PC-9 (cell line): ENCODE results near the gene CXorf65. TPM values are rescaled to one million over a fixed set of nuclear protein-coding genes. Genes with fewer than 3 reads are reported as not detected.

Experiments used
- BruUV-seq: library from RNA; stranded (reverse); fragments of 400-500 nt; replicated peaks from 2 replicates; lab custom pipeline; 2021; lab: Mats Ljungman, UMichigan
- CTCF ChIA-PET: fragments of 300-600 bp; sonication (Branson Sonifier 250); formaldehyde crosslinking; loops from one replicate; lab custom pipeline; 2022; ENCODE audit warnings: antibody characterized with exemption; lab: Charles Lee
- POLR2A ChIA-PET: fragments of 300-600 bp; sonication (Branson Sonifier 250); formaldehyde crosslinking; loops from one replicate; lab custom pipeline; 2022; ENCODE audit warnings: antibody characterized with exemption; ENCODE audit not compliant: unreplicated experiment; lab: Charles Lee
- DNase-seq, 2 experiments: peaks; one replicate each; pipeline versions ENCODE4 v3.0.0 to v3.0.0-alpha.2; 2015 to 2022; ENCODE audit warnings: mixed read lengths in 1 of 2
- H2AFZ ChIP-seq: fragments of 200-600 bp; sonication (generic); 2 replicates; pipeline ENCODE4 v1.8.1; 2017; ENCODE audit warnings: antibody characterized with exemption
- H3F3A ChIP-seq: fragments of 200-600 bp; sonication (generic); 2 replicates; pipeline ENCODE4 v1.8.1; 2017; ENCODE audit warnings: antibody characterized with exemption, mild to moderate bottlenecking, low read depth; ENCODE audit not compliant: insufficient read depth
- H3K27ac ChIP-seq: fragments of 200-600 bp; sonication (generic); 2 replicates; pipeline ENCODE4 v1.6.1; 2016; ENCODE audit warnings: mixed run types
- H3K27me3 ChIP-seq: fragments of 200-600 bp; sonication (generic); 2 replicates; pipeline ENCODE4 v1.6.1; 2016; ENCODE audit warnings: low read depth, mixed run types; ENCODE audit not compliant: insufficient read depth
- H3K36me3 ChIP-seq: fragments of 200-600 bp; sonication (generic); 2 replicates; pipeline ENCODE4 v1.6.1; 2016; ENCODE audit warnings: low read depth, mixed run types
- H3K4me1 ChIP-seq: fragments of 200-600 bp; sonication (generic); replicated peaks from 2 replicates; pipeline ENCODE4 v1.6.1; 2016; ENCODE audit warnings: mixed run types; ENCODE audit not compliant: insufficient read depth
- H3K4me2 ChIP-seq: fragments of 200-600 bp; sonication (generic); 2 replicates; pipeline ENCODE4 v1.6.1; 2017; ENCODE audit warnings: mixed run types
- H3K4me3 ChIP-seq: fragments of 200-600 bp; sonication (generic); 2 replicates; pipeline ENCODE4 v1.6.1; 2016; ENCODE audit warnings: mixed run types
- H3K79me2 ChIP-seq: fragments of 200-600 bp; sonication (generic); 2 replicates; pipeline ENCODE4 v1.6.1; 2017; ENCODE audit warnings: low read depth, mixed run types
- H3K9me2 ChIP-seq: fragments of 200-600 bp; sonication (generic); 2 replicates; pipeline ENCODE4 v1.8.1; 2017; ENCODE audit warnings: mild to moderate bottlenecking; ENCODE audit not compliant: insufficient read depth
- H3K9me3 ChIP-seq: fragments of 200-600 bp; sonication (generic); 2 replicates; pipeline ENCODE4 v1.8.1; 2016; ENCODE audit warnings: low read depth; ENCODE audit not compliant: insufficient read depth
- H4K20me1 ChIP-seq: fragments of 200-600 bp; sonication (generic); 2 replicates; pipeline ENCODE4 v1.8.1; 2017; ENCODE audit not compliant: insufficient read depth
- EZH2 ChIP-seq: fragments of 200-600 bp; sonication (generic); IDR thresholded peaks from 2 replicates; pipeline ENCODE4 v1.8.0; 2017; ENCODE audit warnings: antibody characterized with exemption, low read depth
- intact Hi-C: fragments of 100-400 bp; cut with micrococcal nuclease; formaldehyde crosslinking; loops from one replicate; pipeline ENCODE4 v1.10.0; 2022; ENCODE audit not compliant: unreplicated experiment
- total RNA-seq: library from RNA; stranded (reverse); gene quantifications from 2 replicates; pipeline ENCODE4 v1.2.3, GENCODE V29; 2021
- TF ChIP-seq, protein P1 (sequence below): fragments of 200-600 bp; sonication (generic); conservative IDR thresholded peaks from 2 replicates; pipeline ENCODE4 v1.6.1; 2017; ENCODE audit warnings: mixed run types, antibody characterized with exemption, mild to moderate bottlenecking, moderate library complexity

CXorf65 gene
- total RNA-seq, 1 experiment from 2014 or later: not detected

DNA sequence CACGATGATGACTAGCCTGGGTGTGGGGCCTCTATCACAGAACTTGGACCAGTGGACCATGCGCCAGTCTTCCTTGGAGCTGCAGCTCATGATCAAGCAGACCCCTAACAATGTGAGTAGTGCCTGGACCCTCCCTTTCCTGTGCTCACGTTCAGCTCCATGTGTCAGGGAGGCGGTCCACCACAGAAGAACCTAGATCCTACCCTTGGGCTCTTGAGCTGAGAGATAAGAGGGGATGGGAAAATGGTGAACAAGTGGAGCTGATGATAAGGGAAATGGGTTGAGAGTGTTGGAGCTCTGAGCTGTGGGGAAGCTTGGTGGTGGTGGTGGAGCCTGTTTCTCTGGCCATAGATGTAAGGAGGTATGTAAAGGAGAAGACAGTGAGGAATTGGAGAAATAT lies 25.0 kb upstream of the CXorf65 start:
- Histone ChIP-seq H3K4me3 (no peak overlapping the region), H3K27ac (no peak overlapping the region), H3K79me2 (no peaks in the 10 kb centered on the region), H3K27me3 (no peaks in the 10 kb centered on the region), H4K20me1 (no peaks in the 10 kb centered on the region), H3K9me3 (no peaks in the 10 kb centered on the region), H2AFZ (no peak overlapping the region), H3F3A (no peaks in the 10 kb centered on the region), H3K4me1 (no peaks in the 10 kb centered on the region), H3K36me3 (0 out of 2 replicates have a peak, but pooled peaks cover 4% of the 10 kb centered on the region), H3K9me2 (no peaks in the 10 kb centered on the region), H3K4me2 (no peak overlapping the region)
- POLR2A ChIA-PET: no interaction called here
- DNase-seq: no peak
- intact Hi-C loops: no loop called here
- no TSS peak for BruUV-seq
- CTCF ChIA-PET: no interaction called here
- no peak for TF ChIP-seq EZH2
- TF ChIP-seq, protein P1, sequence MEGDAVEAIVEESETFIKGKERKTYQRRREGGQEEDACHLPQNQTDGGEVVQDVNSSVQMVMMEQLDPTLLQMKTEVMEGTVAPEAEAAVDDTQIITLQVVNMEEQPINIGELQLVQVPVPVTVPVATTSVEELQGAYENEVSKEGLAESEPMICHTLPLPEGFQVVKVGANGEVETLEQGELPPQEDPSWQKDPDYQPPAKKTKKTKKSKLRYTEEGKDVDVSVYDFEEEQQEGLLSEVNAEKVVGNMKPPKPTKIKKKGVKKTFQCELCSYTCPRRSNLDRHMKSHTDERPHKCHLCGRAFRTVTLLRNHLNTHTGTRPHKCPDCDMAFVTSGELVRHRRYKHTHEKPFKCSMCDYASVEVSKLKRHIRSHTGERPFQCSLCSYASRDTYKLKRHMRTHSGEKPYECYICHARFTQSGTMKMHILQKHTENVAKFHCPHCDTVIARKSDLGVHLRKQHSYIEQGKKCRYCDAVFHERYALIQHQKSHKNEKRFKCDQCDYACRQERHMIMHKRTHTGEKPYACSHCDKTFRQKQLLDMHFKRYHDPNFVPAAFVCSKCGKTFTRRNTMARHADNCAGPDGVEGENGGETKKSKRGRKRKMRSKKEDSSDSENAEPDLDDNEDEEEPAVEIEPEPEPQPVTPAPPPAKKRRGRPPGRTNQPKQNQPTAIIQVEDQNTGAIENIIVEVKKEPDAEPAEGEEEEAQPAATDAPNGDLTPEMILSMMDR: no peak

DNA sequence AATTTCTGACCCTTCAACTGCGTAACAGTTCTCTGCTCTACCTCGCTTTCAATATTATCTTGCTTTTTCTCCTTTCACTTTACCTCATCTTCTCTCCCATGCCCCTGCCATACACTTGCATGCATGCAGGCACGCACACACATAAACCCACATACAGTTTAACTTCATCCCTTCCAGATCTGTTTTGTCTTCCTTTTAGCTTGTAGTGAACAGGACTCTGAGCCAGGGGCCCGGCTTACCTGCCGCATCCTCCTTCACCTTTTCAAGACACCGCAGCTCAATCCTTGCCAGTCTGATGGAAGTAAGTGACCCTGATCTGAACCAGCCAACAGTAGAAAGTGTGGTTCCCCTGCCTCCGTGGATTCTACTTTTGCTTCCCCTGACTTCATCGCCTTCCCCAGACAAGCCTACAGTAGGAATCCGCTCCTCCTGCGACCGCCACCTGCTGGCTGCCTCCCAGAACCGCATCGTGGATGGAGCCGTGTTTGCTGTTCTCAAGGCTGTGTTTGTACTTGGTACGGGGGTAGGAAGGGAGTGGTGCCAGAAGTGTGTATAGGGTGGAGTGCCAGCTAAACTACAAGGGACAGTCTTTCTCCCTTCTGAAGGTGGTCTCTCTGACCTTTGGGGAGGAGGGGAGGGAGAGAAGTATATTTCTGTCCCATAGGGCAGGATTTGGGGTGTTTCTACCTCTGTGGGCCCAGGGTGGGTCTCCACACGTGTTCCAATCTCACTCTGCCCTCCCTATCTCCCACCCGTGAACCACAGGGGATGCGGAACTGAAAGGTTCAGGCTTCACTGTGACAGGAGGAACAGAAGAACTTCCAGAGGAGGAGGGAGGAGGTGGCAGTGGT lies 22.6 kb upstream of the CXorf65 start:
- no peaks in the 10 kb centered on the region for H3K27me3 ChIP-seq
- no peaks in the 10 kb centered on the region for H3K9me3 ChIP-seq
- TF ChIP-seq, protein P1: peak; percentile 84
- TF ChIP-seq EZH2: no peak
- H3F3A ChIP-seq: no peaks in the 10 kb centered on the region
- H3K27ac ChIP-seq: no peak overlapping the region
- no peak overlapping the region for H3K4me3 ChIP-seq
- H2AFZ ChIP-seq: no peak overlapping the region
- intact Hi-C loops: no loop called here
- peak; percentile 45 to 49 for DNase-seq
- no peak overlapping the region for H3K4me2 ChIP-seq
- H4K20me1 ChIP-seq: no peaks in the 10 kb centered on the region
- no peaks in the 10 kb centered on the region for H3K79me2 ChIP-seq
- H3K9me2 ChIP-seq: no peaks in the 10 kb centered on the region
- H3K36me3 ChIP-seq: 0 out of 2 replicates have a peak, but pooled peaks cover 4% of the 10 kb centered on the region
- BruUV-seq: no TSS peak
- ChIA-PET POLR2A (no interaction called here), CTCF (no interaction called here)
- H3K4me1 ChIP-seq: no peaks in the 10 kb centered on the region

DNA sequence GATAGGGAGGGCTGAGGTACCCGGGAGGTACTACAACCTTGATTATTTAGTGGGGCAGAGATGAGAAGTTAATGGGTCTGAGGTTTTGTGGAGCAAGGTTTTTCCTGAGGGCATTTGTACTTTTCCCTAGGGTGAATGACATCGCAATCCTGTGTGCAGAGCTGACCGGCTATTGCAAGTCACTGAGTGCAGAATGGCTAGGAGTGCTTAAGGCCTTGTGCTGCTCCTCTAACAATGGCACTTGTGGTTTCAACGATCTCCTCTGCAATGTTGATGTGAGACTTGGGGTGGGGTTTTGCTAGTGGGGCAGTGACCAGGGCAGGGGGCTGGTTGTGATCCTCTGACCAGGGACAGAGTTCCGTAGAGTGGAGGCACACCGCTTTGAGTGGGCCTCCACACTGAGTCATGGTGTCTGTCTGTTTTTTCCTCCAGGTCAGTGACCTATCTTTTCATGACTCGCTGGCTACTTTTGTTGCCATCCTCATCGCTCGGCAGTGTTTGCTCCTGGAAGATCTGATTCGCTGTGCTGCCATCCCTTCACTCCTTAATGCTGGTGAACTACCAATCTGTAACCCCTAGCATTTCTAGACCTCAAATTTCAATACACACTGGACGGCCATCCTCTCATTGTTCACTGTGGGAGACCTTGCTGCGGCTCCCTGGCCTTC lies 21.8 kb upstream of the CXorf65 start:
- Histone ChIP-seq H3K9me3 (no peaks in the 10 kb centered on the region), H3K4me1 (no peaks in the 10 kb centered on the region), H2AFZ (no peak overlapping the region), H3K27ac (no peak overlapping the region), H3K9me2 (no peaks in the 10 kb centered on the region), H3K4me2 (no peak overlapping the region), H3F3A (no peaks in the 10 kb centered on the region), H3K4me3 (no peak overlapping the region), H3K27me3 (no peaks in the 10 kb centered on the region), H4K20me1 (no peaks in the 10 kb centered on the region), H3K79me2 (no peaks in the 10 kb centered on the region), H3K36me3 (0 out of 2 replicates have a peak, but pooled peaks cover 4% of the 10 kb centered on the region)
- no peak for DNase-seq
- no TSS peak for BruUV-seq
- TF ChIP-seq, protein P1: no peak
- no peak for TF ChIP-seq EZH2
- intact Hi-C loops: no loop called here
- ChIA-PET POLR2A (no interaction called here), CTCF (no interaction called here)
